Stimulated activated memory B cell treated with anti-CD40 and anti-IgM and Interleukin-4, amounts not matched to agents 10 μg/mL and 1 μg/mL and 100 μg/mL, for 72 hours (primary cell): ENCODE measurements around the gene ADORA2A.

Experiments used
- ATAC-seq: fragments of 150-1000 bp; cut with Tn5 transposase; 2 replicates; pipeline ENCODE4 v1.10.0; 2021
- H3K27ac Mint-ChIP-seq: one replicate; pipeline ENCODE4 v1.8.0; 2022; ENCODE audit warnings: mild to moderate bottlenecking, mixed read lengths
- H3K27me3 Mint-ChIP-seq: one replicate; pipeline ENCODE4 v1.8.0; 2022; ENCODE audit warnings: mixed read lengths
- H3K36me3 Mint-ChIP-seq: one replicate; pipeline ENCODE4 v1.8.0; 2022; ENCODE audit warnings: mixed read lengths
- H3K4me1 Mint-ChIP-seq: one replicate; pipeline ENCODE4 v1.8.0; 2022; ENCODE audit warnings: mixed read lengths
- H3K4me3 Mint-ChIP-seq: one replicate; pipeline ENCODE4 v1.8.0; 2022; ENCODE audit warnings: mild to moderate bottlenecking, moderate library complexity, mixed read lengths
- H3K9me3 Mint-ChIP-seq: one replicate; pipeline ENCODE4 v1.8.0; 2022; ENCODE audit warnings: mixed read lengths

ADORA2A gene

GRCh38 chr22:24398409-24398808 lies 29.0 kb upstream of the ADORA2A start:
- Mint-ChIP-seq H3K4me3 (no peak overlapping the region), H3K27ac (peak overlapping the region; percentile 76), H3K27me3 (no peaks in the 10 kb centered on the region), H3K4me1 (peaks cover 56% of the 10 kb centered on the region), H3K9me3 (no peaks in the 10 kb centered on the region), H3K36me3 (peaks cover 30% of the 10 kb centered on the region)
- ATAC-seq, result no peak

DNA sequence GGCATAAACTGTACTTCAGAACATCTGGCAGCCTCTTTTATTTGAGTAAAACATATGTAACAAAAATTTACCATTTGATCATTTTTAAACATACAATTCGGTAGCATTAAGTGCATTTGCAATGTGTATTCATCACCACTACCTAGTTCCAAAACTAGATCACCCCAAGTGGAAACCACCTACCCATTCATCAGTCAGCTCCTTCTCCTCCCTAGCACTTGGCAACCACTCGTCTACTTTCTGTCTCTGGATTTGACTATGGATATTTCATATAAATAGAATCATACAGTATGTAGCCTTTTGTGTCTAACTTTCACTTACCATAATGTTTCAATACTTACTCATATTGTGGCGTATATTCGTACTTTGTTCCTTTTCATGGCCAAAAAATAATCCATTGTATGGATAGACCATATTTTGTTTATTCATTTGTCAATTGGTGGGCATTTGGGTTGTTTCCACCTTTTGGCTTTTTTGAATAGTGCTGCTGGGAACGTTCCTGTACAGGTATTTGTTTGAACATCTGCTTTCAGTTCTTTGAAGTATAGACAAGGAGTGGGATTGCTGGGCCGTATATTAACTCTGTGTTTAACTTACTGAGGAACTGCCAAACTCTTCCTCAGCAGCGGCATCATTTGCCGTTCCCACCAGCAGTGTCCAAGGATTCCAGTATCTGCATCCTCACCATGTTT lies 27.2 kb upstream of the ADORA2A start:
- peaks cover 44% of the 10 kb centered on the region for H3K36me3 Mint-ChIP-seq
- H3K27ac Mint-ChIP-seq, result peak overlapping the region; percentile 84
- H3K9me3 Mint-ChIP-seq, result no peaks in the 10 kb centered on the region
- H3K4me3 Mint-ChIP-seq, result peak overlapping the region; percentile 77
- peaks cover 74% of the 10 kb centered on the region for H3K4me1 Mint-ChIP-seq
- ATAC-seq, result no peak
- H3K27me3 Mint-ChIP-seq, result no peaks in the 10 kb centered on the region

GRCh38 chr22:24400726-24401596 lies 26.4 kb upstream of the ADORA2A start:
- ATAC-seq, result peak; percentile 62

DNA sequence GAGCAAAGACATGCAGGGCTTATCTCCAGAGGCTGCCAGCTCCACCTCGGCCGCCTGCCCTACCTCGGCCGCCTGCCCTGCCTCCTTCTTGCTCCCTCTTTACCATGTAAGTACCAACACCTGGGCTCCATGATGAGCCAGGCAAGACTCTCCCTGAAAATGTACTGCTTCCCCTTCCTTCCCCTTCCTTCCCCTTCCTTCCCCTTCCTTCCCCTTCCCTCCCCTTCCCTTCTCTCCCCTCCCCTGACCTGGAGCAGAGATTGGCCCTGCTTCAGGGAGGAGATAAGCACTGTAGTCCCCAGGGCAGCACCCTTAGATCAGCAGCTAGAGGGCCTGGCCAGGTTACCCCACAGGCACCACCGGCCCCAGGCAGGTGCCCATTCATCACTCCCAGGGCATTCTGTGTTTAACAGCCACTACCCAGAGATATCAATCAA lies 25.4 kb upstream of the ADORA2A start:
- H3K4me3 Mint-ChIP-seq, result peak overlapping the region; percentile 58
- peaks cover 74% of the 10 kb centered on the region for H3K4me1 Mint-ChIP-seq
- peak overlapping the region; percentile 84 for H3K27ac Mint-ChIP-seq
- H3K9me3 Mint-ChIP-seq, result no peaks in the 10 kb centered on the region
- peak; percentile 1 for ATAC-seq
- peaks cover 45% of the 10 kb centered on the region for H3K36me3 Mint-ChIP-seq
- H3K27me3 Mint-ChIP-seq, result no peaks in the 10 kb centered on the region

More at GRCh38 chr22:24400726-24401596, 26.4 kb upstream of the ADORA2A start:
- Mint-ChIP-seq H3K27ac (peak overlapping the region; percentile 84), H3K4me1 (peaks cover 74% of the 10 kb centered on the region), H3K9me3 (no peaks in the 10 kb centered on the region), H3K36me3 (peaks cover 41% of the 10 kb centered on the region), H3K4me3 (peak overlapping the region; percentile 77), H3K27me3 (no peaks in the 10 kb centered on the region)

GRCh38 chr22:24402460-24403192 lies 24.8 kb upstream of the ADORA2A start:
- peaks cover 74% of the 10 kb centered on the region for H3K4me1 Mint-ChIP-seq
- H3K4me3 Mint-ChIP-seq, result peak overlapping the region; percentile 58
- no peaks in the 10 kb centered on the region for H3K27me3 Mint-ChIP-seq
- H3K36me3 Mint-ChIP-seq, result peaks cover 51% of the 10 kb centered on the region
- no peaks in the 10 kb centered on the region for H3K9me3 Mint-ChIP-seq
- peak overlapping the region; percentile 84 for H3K27ac Mint-ChIP-seq
- peak; percentile 81 for ATAC-seq

- H3K4me3 Mint-ChIP-seq, result no peak overlapping the region
- peak overlapping the region; percentile 84 for H3K27ac Mint-ChIP-seq
- no peaks in the 10 kb centered on the region for H3K9me3 Mint-ChIP-seq
- peaks cover 67% of the 10 kb centered on the region for H3K4me1 Mint-ChIP-seq
- H3K27me3 Mint-ChIP-seq, result no peaks in the 10 kb centered on the region
- ATAC-seq, result no peak
- peaks cover 50% of the 10 kb centered on the region for H3K36me3 Mint-ChIP-seq
Measured at GRCh38 chr22:24403346-24403745, 24.1 kb upstream of the ADORA2A start.

GRCh38 chr22:24404561-24405275 lies 22.7 kb upstream of the ADORA2A start:
- H3K9me3 Mint-ChIP-seq, result no peaks in the 10 kb centered on the region
- H3K4me3 Mint-ChIP-seq, result no peak overlapping the region
- H3K36me3 Mint-ChIP-seq, result peaks cover 42% of the 10 kb centered on the region
- peaks cover 54% of the 10 kb centered on the region for H3K4me1 Mint-ChIP-seq
- no peak for ATAC-seq
- no peaks in the 10 kb centered on the region for H3K27me3 Mint-ChIP-seq
- peak overlapping the region; percentile 84 for H3K27ac Mint-ChIP-seq

DNA sequence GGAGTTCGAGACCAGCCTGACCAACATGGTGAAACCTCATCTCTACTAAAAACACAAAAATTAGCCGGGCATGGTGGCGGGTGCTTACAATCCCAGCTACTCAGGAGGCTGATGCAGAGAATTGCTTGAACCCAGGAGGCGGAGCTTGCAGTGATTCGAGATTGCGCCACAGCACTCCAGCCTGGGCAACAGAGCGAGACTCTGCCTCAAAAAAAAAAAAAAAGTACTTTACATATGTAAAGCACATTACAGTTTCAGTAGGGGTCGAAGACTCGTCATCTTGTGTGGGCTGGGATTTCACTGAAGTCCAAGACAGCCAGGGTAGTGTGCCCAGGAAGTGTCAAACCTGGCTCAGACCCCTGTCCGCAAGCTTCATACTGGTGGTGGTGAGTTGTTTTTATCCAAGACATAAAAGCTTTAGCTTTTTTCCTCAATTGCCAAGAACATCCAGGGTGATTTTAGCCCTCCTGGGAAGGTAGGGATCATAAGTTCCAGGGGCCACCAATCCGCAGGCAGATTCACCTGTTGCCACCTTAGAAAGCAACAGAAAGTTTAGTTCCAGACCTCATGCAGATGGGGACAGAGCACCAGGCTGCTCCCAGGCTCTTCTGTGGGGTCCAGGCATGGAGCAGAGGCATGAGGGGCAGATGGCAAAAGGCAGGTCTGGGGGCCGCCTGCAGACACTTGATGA lies 21.6 kb upstream of the ADORA2A start:
- Mint-ChIP-seq H3K4me1 (peaks cover 50% of the 10 kb centered on the region), H3K36me3 (peaks cover 48% of the 10 kb centered on the region), H3K27me3 (no peaks in the 10 kb centered on the region), H3K4me3 (no peak overlapping the region), H3K9me3 (no peaks in the 10 kb centered on the region), H3K27ac (peak overlapping the region; percentile 44)
- no peak for ATAC-seq

DNA sequence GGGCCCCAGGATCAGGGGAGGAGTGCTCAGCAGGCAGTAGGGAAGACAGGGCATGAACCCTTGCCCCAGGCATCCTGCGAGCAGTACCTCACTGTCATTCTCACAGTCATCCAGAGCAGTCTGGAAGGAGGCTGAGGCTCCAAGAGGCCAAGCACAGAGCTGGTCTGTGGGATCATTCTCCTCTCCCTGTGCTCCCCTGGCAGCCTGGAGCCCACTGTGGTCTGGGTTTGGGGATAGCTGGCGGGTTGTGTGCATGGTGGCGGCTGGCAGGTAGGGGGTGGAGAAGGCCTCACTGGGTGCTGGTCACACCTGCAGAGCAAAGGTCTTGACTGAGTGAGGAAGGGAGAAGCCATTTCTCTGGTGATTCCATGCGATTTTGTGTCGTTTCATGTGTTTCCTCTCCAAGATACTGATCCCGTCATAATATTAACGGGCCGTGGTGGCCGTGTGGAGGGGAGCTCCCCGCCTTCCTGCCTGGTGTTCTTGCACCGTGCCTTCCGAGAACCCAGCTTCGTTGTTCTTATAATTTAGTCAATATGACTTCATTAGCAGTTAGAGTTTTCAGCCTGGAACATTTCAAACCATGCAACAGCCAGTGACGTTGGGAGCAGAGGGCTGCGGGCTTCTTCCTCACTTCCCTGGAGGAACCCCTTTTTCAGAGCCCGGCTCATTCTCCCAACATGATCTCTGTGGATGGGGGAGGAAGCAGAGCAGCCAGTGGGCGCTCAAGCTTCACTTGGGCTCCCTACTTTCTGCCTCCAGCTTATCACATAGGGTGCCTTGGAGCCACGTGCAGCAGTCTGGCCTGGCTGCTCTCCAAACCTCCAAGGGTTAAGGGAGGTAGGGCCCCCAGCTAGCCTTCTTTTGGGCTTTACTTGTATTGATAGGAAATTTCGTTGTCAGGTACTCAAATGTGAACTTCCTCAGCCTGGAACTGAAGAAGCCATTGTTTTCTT lies 20.8 kb upstream of the ADORA2A start:
- Mint-ChIP-seq H3K9me3 (no peaks in the 10 kb centered on the region), H3K27me3 (no peaks in the 10 kb centered on the region), H3K27ac (peak overlapping the region; percentile 44), H3K36me3 (peaks cover 50% of the 10 kb centered on the region), H3K4me3 (no peak overlapping the region), H3K4me1 (peaks cover 42% of the 10 kb centered on the region)
- ATAC-seq, result no peak

GRCh38 chr22:24407278-24407665 lies 20.1 kb upstream of the ADORA2A start:
- ATAC-seq, result no peak
- no peak overlapping the region for H3K27ac Mint-ChIP-seq
- H3K27me3 Mint-ChIP-seq, result no peaks in the 10 kb centered on the region
- H3K36me3 Mint-ChIP-seq, result peaks cover 53% of the 10 kb centered on the region
- H3K9me3 Mint-ChIP-seq, result no peaks in the 10 kb centered on the region
- H3K4me1 Mint-ChIP-seq, result peaks cover 35% of the 10 kb centered on the region
- H3K4me3 Mint-ChIP-seq, result no peak overlapping the region

DNA sequence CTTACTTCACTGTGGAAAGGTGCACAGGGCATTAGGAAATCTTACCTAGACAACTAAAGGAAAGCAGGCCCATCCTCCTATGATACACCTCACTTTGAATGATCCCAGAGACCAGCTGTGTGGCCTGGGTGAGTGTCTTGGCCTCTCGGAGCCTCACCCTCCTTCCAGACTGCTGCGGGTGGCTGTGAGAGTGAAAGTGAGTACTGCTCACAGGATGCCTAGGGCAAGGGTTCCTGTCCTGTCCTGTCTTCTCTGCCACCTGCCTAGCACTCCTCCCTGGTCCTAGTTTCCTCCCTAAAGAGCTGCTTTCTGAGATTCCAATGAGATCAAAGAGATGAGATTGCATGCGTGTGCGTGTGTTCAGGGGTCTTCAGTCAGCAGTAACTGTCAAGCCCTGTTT lies 19.5 kb upstream of the ADORA2A start:
- peaks cover 29% of the 10 kb centered on the region for H3K4me1 Mint-ChIP-seq
- no peaks in the 10 kb centered on the region for H3K27me3 Mint-ChIP-seq
- no peak for ATAC-seq
- H3K27ac Mint-ChIP-seq, result no peak overlapping the region
- peaks cover 54% of the 10 kb centered on the region for H3K36me3 Mint-ChIP-seq
- no peak overlapping the region for H3K4me3 Mint-ChIP-seq
- no peaks in the 10 kb centered on the region for H3K9me3 Mint-ChIP-seq

GRCh38 chr22:24408630-24409029 lies 18.8 kb upstream of the ADORA2A start:
- Mint-ChIP-seq H3K4me1 (peaks cover 22% of the 10 kb centered on the region), H3K4me3 (no peak overlapping the region), H3K27ac (no peak overlapping the region), H3K36me3 (peaks cover 51% of the 10 kb centered on the region), H3K27me3 (no peaks in the 10 kb centered on the region), H3K9me3 (no peaks in the 10 kb centered on the region)
- no peak for ATAC-seq

- H3K27me3 Mint-ChIP-seq, result no peaks in the 10 kb centered on the region
- H3K9me3 Mint-ChIP-seq, result no peaks in the 10 kb centered on the region
- H3K27ac Mint-ChIP-seq, result no peak overlapping the region
- no peak overlapping the region for H3K4me3 Mint-ChIP-seq
- no peak for ATAC-seq
- H3K4me1 Mint-ChIP-seq, result peaks cover 11% of the 10 kb centered on the region
- peaks cover 51% of the 10 kb centered on the region for H3K36me3 Mint-ChIP-seq
Measured at GRCh38 chr22:24409707-24410106, 17.7 kb upstream of the ADORA2A start.
